WTC11 (cell line): ENCODE measurements around the gene C6orf47. TPM values are rescaled to one million over a fixed set of nuclear protein-coding genes. Genes with fewer than 3 reads are reported as not detected.
A peak's percentile ranks its signal among the peaks of the same experiment; 100 is the strongest.

Experiments used
- ATF6 ChIP-seq: sonication (generic); formaldehyde crosslinking; IDR thresholded peaks from 2 replicates; pipeline ENCODE4 v1.8.1; 2023; ENCODE audit warnings: mild to moderate bottlenecking, missing genetic modification reagents
- E2F1 ChIP-seq: sonication (generic); formaldehyde crosslinking; IDR thresholded peaks from 2 replicates; pipeline ENCODE4 v1.8.0; 2022; ENCODE audit warnings: mild to moderate bottlenecking, missing genetic modification reagents
- E2F4 ChIP-seq: sonication (generic); formaldehyde crosslinking; IDR thresholded peaks from 2 replicates; pipeline ENCODE4 v1.8.1; 2022; ENCODE audit warnings: low read depth, mild to moderate bottlenecking, moderate library complexity, missing genetic modification reagents, borderline replicate concordance
- EMX1 ChIP-seq: fragments of 250-450 bp; sonication (Bioruptor Pico); IDR thresholded peaks from 2 replicates; pipeline ENCODE4 v1.8.0; 2021; ENCODE audit warnings: mild to moderate bottlenecking
- ERG ChIP-seq: fragments of 250-450 bp; sonication (Bioruptor Pico); IDR thresholded peaks from 2 replicates; pipeline ENCODE4 v1.8.0; 2021; ENCODE audit warnings: mild to moderate bottlenecking
- ETV6 ChIP-seq: sonication (generic); formaldehyde crosslinking; IDR thresholded peaks from 2 replicates; pipeline ENCODE4 v1.8.1; 2022; ENCODE audit warnings: mild to moderate bottlenecking, missing genetic modification reagents
- FOXP1 ChIP-seq: sonication (generic); formaldehyde crosslinking; IDR thresholded peaks from 2 replicates; pipeline ENCODE4 v1.8.0; 2022; ENCODE audit warnings: missing genetic modification reagents, mild to moderate bottlenecking, moderate library complexity, borderline replicate concordance
- GABPB1 ChIP-seq: sonication (generic); formaldehyde crosslinking; IDR thresholded peaks from 2 replicates; pipeline ENCODE4 v1.8.1; 2023; ENCODE audit warnings: mild to moderate bottlenecking, missing genetic modification reagents
- GTF2I ChIP-seq: fragments of 250-450 bp; sonication (Bioruptor Pico); conservative IDR thresholded peaks from 2 replicates; pipeline ENCODE4 v1.4.0; 2021; ENCODE audit warnings: mild to moderate bottlenecking
- IRF2 ChIP-seq: sonication (generic); formaldehyde crosslinking; IDR thresholded peaks from 2 replicates; pipeline ENCODE4 v1.8.0; 2022; ENCODE audit warnings: low read depth, missing genetic modification reagents, borderline replicate concordance
- MAX ChIP-seq: sonication (generic); formaldehyde crosslinking; IDR thresholded peaks from 2 replicates; pipeline ENCODE4 v1.8.0; 2022; ENCODE audit warnings: mild to moderate bottlenecking, missing genetic modification reagents
- NFATC4 ChIP-seq: fragments of 250-450 bp; sonication (Bioruptor Pico); IDR thresholded peaks from 2 replicates; pipeline ENCODE4 v1.9.0; 2021; ENCODE audit warnings: mild to moderate bottlenecking
- OVOL2 ChIP-seq: fragments of 250-450 bp; sonication (Bioruptor Pico); IDR thresholded peaks from 2 replicates; pipeline ENCODE4 v1.9.0; 2021; ENCODE audit warnings: mild to moderate bottlenecking, borderline replicate concordance
- TEAD1 ChIP-seq: sonication (generic); formaldehyde crosslinking; IDR thresholded peaks from 2 replicates; pipeline ENCODE4 v1.8.0; 2022; ENCODE audit warnings: mild to moderate bottlenecking, missing genetic modification reagents
- TP53 ChIP-seq: sonication (generic); formaldehyde crosslinking; IDR thresholded peaks from 2 replicates; pipeline ENCODE4 v1.8.1; 2023; ENCODE audit warnings: mild to moderate bottlenecking, missing genetic modification reagents
- USF1 ChIP-seq: sonication (generic); formaldehyde crosslinking; IDR thresholded peaks from 2 replicates; pipeline ENCODE4 v1.8.0; 2022; ENCODE audit warnings: mild to moderate bottlenecking, missing genetic modification reagents
- USF2 ChIP-seq: sonication (generic); formaldehyde crosslinking; IDR thresholded peaks from 2 replicates; pipeline ENCODE4 v1.8.1; 2023; ENCODE audit warnings: mild to moderate bottlenecking, missing genetic modification reagents, moderate library complexity
- ZMAT4 ChIP-seq: fragments of 250-450 bp; sonication (Bioruptor Pico); IDR thresholded peaks from 2 replicates; pipeline ENCODE4 v1.9.0; 2021; ENCODE audit warnings: mild to moderate bottlenecking
- ZNF281 ChIP-seq: sonication (generic); formaldehyde crosslinking; IDR thresholded peaks from 2 replicates; pipeline ENCODE4 v1.8.0; 2023; ENCODE audit warnings: mild to moderate bottlenecking, missing genetic modification reagents
- ZNF416 ChIP-seq: fragments of 250-450 bp; sonication (Bioruptor Pico); IDR thresholded peaks from 2 replicates; pipeline ENCODE4 v1.9.0; 2021; ENCODE audit warnings: mild to moderate bottlenecking, inconsistent platforms
- ZNF423 ChIP-seq: fragments of 250-450 bp; sonication (Bioruptor Pico); IDR thresholded peaks from 2 replicates; pipeline ENCODE4 v2.1.2; 2022; ENCODE audit warnings: mild to moderate bottlenecking, moderate library complexity
- ZNF532 ChIP-seq: fragments of 250-450 bp; sonication (Bioruptor Pico); IDR thresholded peaks from 2 replicates; pipeline ENCODE4 v1.9.0; 2021; ENCODE audit warnings: mild to moderate bottlenecking, borderline replicate concordance
- total RNA-seq: library from RNA; stranded (reverse); gene quantifications from 3 replicates; pipeline ENCODE4 v1.2.3, GENCODE V29; 2021

Gene C6orf47
- total RNA-seq, 1 experiment from 2014 or later = 16.3 TPM

GRCh38 chr6:31660381-31661261 lies at the start of gene C6orf47 (continued):
- TF ChIP-seq ZNF532 (CRISPR knock-in tag) (0 out of 2 replicates have a peak, but pooled peaks have one; percentile 18), TEAD1 (CRISPR knock-in tag) (peak; percentile 53; the same call in 1 of the 2 replicates), ZNF281 (CRISPR knock-in tag) (no peak), ZNF423 (no peak), USF1 (CRISPR knock-in tag) (no peak), MAX (CRISPR knock-in tag) (peak; percentile 63; the same call in 1 of the 2 replicates), GABPB1 (CRISPR knock-in tag) (peak; percentile 79; the same call in 1 of the 2 replicates), TP53 (CRISPR knock-in tag) (no peak), USF2 (no peak), ZNF416 (CRISPR knock-in tag) (peak; percentile 85), EMX1 (CRISPR knock-in tag) (peak; percentile 85; the same call in 1 of the 2 replicates), IRF2 (CRISPR knock-in tag) (no peak), OVOL2 (no peak), ATF6 (CRISPR knock-in tag) (no peak), E2F4 (CRISPR knock-in tag) (no peak), FOXP1 (CRISPR knock-in tag) (no peak), NFATC4 (peak; percentile 81), GTF2I (CRISPR knock-in tag) (no peak), ETV6 (CRISPR knock-in tag) (peak; percentile 53; the same call in 1 of the 2 replicates), ZMAT4 (CRISPR knock-in tag) (peak; percentile 72), E2F1 (CRISPR knock-in tag) (0 out of 2 replicates have a peak, but pooled peaks have one; percentile 23), ERG (CRISPR knock-in tag) (peak; percentile 84)
